Rectal smooth muscle tissue (tissue), 1 donor: ENCODE measurements around the gene CNBD2.
"Not testable (repeated sequence)": the region's sequence is repeated elsewhere in the genome, so short reads cannot be mapped to it uniquely, and the experiment has no call there.

Source experiments
- H3K27ac ChIP-seq: one replicate; pipeline ENCODE4 v1.7.0; 2013; ENCODE audit warnings: low read depth, low read length, inconsistent platforms
- H3K27me3 ChIP-seq: one replicate; pipeline ENCODE4 v1.7.0; 2013; ENCODE audit warnings: low read length; ENCODE audit not compliant: control insufficient read depth, insufficient read depth
- H3K36me3 ChIP-seq: one replicate; pipeline ENCODE4 v1.7.0; 2013; ENCODE audit warnings: low read length; ENCODE audit not compliant: control insufficient read depth, insufficient read depth
- H3K4me1 ChIP-seq: one replicate; pipeline ENCODE4 v1.7.0; 2013; ENCODE audit warnings: low read length; ENCODE audit not compliant: control insufficient read depth, insufficient read depth
- H3K4me3 ChIP-seq: one replicate; pipeline ENCODE4 v1.7.0; 2013; ENCODE audit warnings: low read length
- H3K9ac ChIP-seq: one replicate; pipeline ENCODE4 v1.7.0; 2013; ENCODE audit warnings: low read length

CNBD2 gene

GRCh38 chr20:35953387-35954199, 14.8 kb upstream of the CNBD2 start:
- Histone ChIP-seq H3K27ac (peak overlapping the region; percentile 99), H3K9ac (peak overlapping the region; percentile 99), H3K36me3 (no peaks in the 10 kb centered on the region), H3K4me3 (peak overlapping the region; percentile 99), H3K27me3 (no peaks in the 10 kb centered on the region), H3K4me1 (peaks cover 14% of the 10 kb centered on the region)

- Histone ChIP-seq H3K27ac (peak within 1 kb of the TSS; percentile 99), H3K27me3 (no peaks in the 10 kb centered on the region), H3K9ac (peak within 1 kb of the TSS; percentile 99), H3K4me3 (peak within 1 kb of the TSS; percentile 99), H3K36me3 (no peaks in the 10 kb centered on the region), H3K4me1 (peaks cover 14% of the 10 kb centered on the region)
Measured at GRCh38 chr20:35954200-35954906, 14.0 kb upstream of the CNBD2 start, which contains the start of gene SCAND1. Gene SCAND1, minus strand, starts transcription at chr20:35954502. Its CDS starts 218 bp downstream, at chr20:35954284.

- H3K36me3 ChIP-seq: no peaks in the 10 kb centered on the region
- H3K27me3 ChIP-seq: no peaks in the 10 kb centered on the region
- H3K4me3 ChIP-seq: peak overlapping the region; percentile 99
- H3K27ac ChIP-seq: peak overlapping the region; percentile 99
- H3K9ac ChIP-seq: peak overlapping the region; percentile 87
- H3K4me1 ChIP-seq: peaks cover 14% of the 10 kb centered on the region
Measured at GRCh38 chr20:35954907-35955251, 13.5 kb upstream of the CNBD2 start.

GRCh38 chr20:35956616-35957015, 11.8 kb upstream of the CNBD2 start:
- H3K27me3 ChIP-seq: no peaks in the 10 kb centered on the region
- H3K27ac ChIP-seq: no peak overlapping the region
- H3K9ac ChIP-seq: no peak overlapping the region
- no peaks in the 10 kb centered on the region for H3K36me3 ChIP-seq
- H3K4me1 ChIP-seq: peaks cover 14% of the 10 kb centered on the region
- H3K4me3 ChIP-seq: no peak overlapping the region

GRCh38 chr20:35959291-35959690, 9.1 kb upstream of the CNBD2 start:
- H3K27me3 ChIP-seq, H3K27ac ChIP-seq, H3K36me3 ChIP-seq, H3K9ac ChIP-seq, H3K4me3 ChIP-seq, H3K4me1 ChIP-seq: not testable (repeated sequence)

GRCh38 chr20:35963878-35964277, 4.5 kb upstream of the CNBD2 start:
- Histone ChIP-seq H3K27me3 (no peaks in the 10 kb centered on the region), H3K27ac (no peak overlapping the region), H3K9ac (no peak overlapping the region), H3K4me1 (no peaks in the 10 kb centered on the region), H3K4me3 (no peak overlapping the region), H3K36me3 (no peaks in the 10 kb centered on the region)

GRCh38 chr20:35968930-35969329, 540 bp downstream of the CNBD2 start:
- H3K27ac ChIP-seq: no peak overlapping the region
- no peak overlapping the region for H3K9ac ChIP-seq
- no peaks in the 10 kb centered on the region for H3K36me3 ChIP-seq
- no peaks in the 10 kb centered on the region for H3K27me3 ChIP-seq
- H3K4me3 ChIP-seq: no peak overlapping the region
- no peaks in the 10 kb centered on the region for H3K4me1 ChIP-seq

GRCh38 chr20:35971981-35972380, 3.6 kb downstream of the CNBD2 start:
- no peak overlapping the region for H3K9ac ChIP-seq
- H3K36me3 ChIP-seq: no peaks in the 10 kb centered on the region
- H3K27ac ChIP-seq: no peak overlapping the region
- H3K4me1 ChIP-seq: no peaks in the 10 kb centered on the region
- H3K27me3 ChIP-seq: no peaks in the 10 kb centered on the region
- no peak overlapping the region for H3K4me3 ChIP-seq

- Histone ChIP-seq H3K27me3 (no peaks in the 10 kb centered on the region), H3K4me1 (no peaks in the 10 kb centered on the region), H3K36me3 (no peaks in the 10 kb centered on the region), H3K27ac (no peak overlapping the region), H3K4me3 (no peak overlapping the region), H3K9ac (no peak overlapping the region)
Measured at GRCh38 chr20:35972462-35972861, 4.1 kb downstream of the CNBD2 start.

GRCh38 chr20:35974256-35974655, 5.9 kb downstream of the CNBD2 start:
- H3K4me3 ChIP-seq: no peak overlapping the region
- H3K27me3 ChIP-seq: no peaks in the 10 kb centered on the region
- H3K4me1 ChIP-seq: no peaks in the 10 kb centered on the region
- no peak overlapping the region for H3K27ac ChIP-seq
- no peak overlapping the region for H3K9ac ChIP-seq
- no peaks in the 10 kb centered on the region for H3K36me3 ChIP-seq

- no peak overlapping the region for H3K4me3 ChIP-seq
- no peak overlapping the region for H3K27ac ChIP-seq
- no peaks in the 10 kb centered on the region for H3K4me1 ChIP-seq
- no peak overlapping the region for H3K9ac ChIP-seq
- no peaks in the 10 kb centered on the region for H3K36me3 ChIP-seq
- no peaks in the 10 kb centered on the region for H3K27me3 ChIP-seq
Measured at GRCh38 chr20:35975576-35976373, 7.4 kb downstream of the CNBD2 start.

- no peaks in the 10 kb centered on the region for H3K27me3 ChIP-seq
- H3K9ac ChIP-seq: no peak overlapping the region
- H3K4me1 ChIP-seq: no peaks in the 10 kb centered on the region
- H3K36me3 ChIP-seq: no peaks in the 10 kb centered on the region
- no peak overlapping the region for H3K27ac ChIP-seq
- H3K4me3 ChIP-seq: no peak overlapping the region
Measured at GRCh38 chr20:35978041-35978513, 9.7 kb downstream of the CNBD2 start.
